GM08714 (cell line): ENCODE measurements around the gene PSD4.

Experiments
- H3K4me3 ChIP-seq: fragments of 200-500 bp; sonication (Bioruptor generic); 2 replicates; pipeline ENCODE4 v1.5.1; 2014; ENCODE audit warnings: mild to moderate bottlenecking, low read length, inconsistent platforms
- ZNF274 ChIP-seq: IDR thresholded peaks from 2 replicates; pipeline ENCODE4 v1.6.1; 2012; ENCODE audit warnings: mild to moderate bottlenecking, low read depth, low read length

The PSD4 gene

GRCh38 chr2:113218283-113219091, 44.7 kb downstream of the PSD4 start:
- no peak overlapping the region; the same call in 1 of the 2 replicates for H3K4me3 ChIP-seq
- no peak for TF ChIP-seq ZNF274

DNA sequence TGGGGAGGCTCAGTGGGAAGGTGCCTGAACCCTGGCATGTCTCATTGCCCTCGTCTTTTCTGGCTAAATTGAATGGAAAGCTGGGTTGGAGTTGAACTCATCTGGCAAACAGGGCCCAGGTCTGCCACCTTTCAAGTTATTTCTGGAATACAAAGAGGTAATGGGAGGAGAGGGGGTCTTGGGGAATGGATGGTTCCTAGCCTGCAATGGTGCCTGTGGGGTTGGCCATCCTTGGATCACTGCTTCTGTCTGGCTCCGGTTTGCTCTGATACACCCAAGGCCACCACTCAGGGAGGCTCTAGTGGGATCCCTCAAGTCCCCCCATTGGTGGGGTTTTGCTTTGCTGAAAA, 45.3 kb downstream of the PSD4 start:
- H3K4me3 ChIP-seq, result no peak overlapping the region
- no peak for TF ChIP-seq ZNF274

- no peak for TF ChIP-seq ZNF274
Observed at GRCh38 chr2:113219525-113219888, 45.7 kb downstream of the PSD4 start.

GRCh38 chr2:113219889-113220641, 46.3 kb downstream of the PSD4 start:
- no peak overlapping the region for H3K4me3 ChIP-seq
- TF ChIP-seq ZNF274, result no peak

More at GRCh38 chr2:113219525-113219888, 45.7 kb downstream of the PSD4 start:
- H3K4me3 ChIP-seq, result no peak overlapping the region

DNA sequence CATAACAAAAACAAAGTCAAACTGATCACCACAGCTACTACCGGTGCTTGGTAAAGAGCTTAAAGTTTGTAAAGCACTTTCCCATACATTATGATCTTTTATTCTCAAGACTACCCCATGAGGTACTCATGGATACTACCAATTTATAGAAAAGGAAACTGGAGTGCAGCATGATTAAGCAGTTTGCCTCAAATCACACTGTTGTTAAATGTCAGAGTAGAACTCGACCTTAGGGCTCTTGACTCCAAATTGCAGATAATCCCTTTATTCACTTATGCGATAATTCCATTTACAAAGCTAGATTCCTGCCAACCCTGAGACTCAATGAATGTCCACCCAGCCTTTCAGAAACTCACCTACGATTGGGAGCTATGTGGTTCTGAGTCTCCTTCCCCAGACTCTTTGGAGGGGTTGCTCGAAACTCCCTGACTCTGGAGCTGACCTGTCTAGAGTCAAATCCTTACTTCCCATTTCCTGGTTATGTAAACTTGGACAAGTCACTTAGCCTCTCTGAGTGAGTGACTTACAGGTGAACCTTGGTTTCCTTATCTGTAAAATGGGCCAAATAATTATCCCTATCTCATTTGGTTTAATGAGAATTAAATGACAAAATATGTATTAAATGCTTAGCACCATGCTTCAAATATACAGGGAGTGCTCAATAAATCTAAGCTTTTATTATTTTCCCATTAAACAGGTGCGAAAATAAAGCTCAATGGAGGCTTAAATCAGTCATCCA, 47.4 kb downstream of the PSD4 start:
- H3K4me3 ChIP-seq, result no peak overlapping the region
- no peak for TF ChIP-seq ZNF274

DNA sequence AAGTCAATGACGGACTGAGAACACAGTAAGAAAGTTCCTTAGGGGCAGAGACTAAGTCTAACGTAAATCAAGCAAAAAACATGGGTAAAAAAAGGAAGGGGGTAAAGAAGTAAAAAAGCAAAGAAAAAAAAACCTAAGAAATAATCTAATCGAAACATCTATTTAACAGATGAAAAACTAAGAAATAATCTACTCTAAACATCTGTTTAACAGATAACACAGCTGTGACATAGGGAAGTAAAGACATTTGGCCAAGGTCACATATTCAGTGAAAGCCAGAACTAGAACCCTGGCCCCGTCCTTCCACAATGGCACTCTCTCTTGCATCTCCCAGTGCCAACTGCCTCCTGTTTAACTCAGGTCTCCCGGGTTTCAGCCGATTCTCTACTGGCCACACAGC, 48.1 kb downstream of the PSD4 start:
- no peak for TF ChIP-seq ZNF274
- no peak overlapping the region for H3K4me3 ChIP-seq

DNA sequence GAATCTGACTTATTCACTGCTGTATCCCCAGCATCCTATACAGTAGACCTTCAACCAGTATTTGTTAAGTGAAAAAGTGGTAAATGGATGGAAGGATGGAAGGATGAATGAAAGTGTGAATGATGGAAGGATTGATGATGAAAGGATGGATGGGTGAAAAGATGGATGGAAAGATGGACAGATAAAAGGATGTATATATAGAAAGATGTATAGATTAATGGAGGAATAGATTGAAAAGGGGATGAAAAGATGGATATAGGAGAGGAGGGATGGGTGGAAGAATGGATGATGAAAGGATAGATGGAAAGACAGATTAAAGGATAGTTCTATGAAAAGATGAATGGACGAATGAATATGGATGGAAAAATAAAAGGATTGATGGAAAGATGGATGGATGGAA, 50.0 kb downstream of the PSD4 start:
- no peak for TF ChIP-seq ZNF274
- no peak overlapping the region for H3K4me3 ChIP-seq

GRCh38 chr2:113224647-113225236, 51.0 kb downstream of the PSD4 start:
- no peak overlapping the region for H3K4me3 ChIP-seq
- no peak for TF ChIP-seq ZNF274

GRCh38 chr2:113225263-113226259, 51.8 kb downstream of the PSD4 start:
- TF ChIP-seq ZNF274, result no peak
- no peak overlapping the region for H3K4me3 ChIP-seq

GRCh38 chr2:113226462-113226861, 52.7 kb downstream of the PSD4 start:
- TF ChIP-seq ZNF274, result no peak
- no peak overlapping the region for H3K4me3 ChIP-seq

- no peak for TF ChIP-seq ZNF274
- H3K4me3 ChIP-seq, result no peak overlapping the region
Observed at GRCh38 chr2:113227290-113227689, 53.5 kb downstream of the PSD4 start.

GRCh38 chr2:113227698-113228097, 53.9 kb downstream of the PSD4 start:
- TF ChIP-seq ZNF274, result no peak
- H3K4me3 ChIP-seq, result no peak overlapping the region

GRCh38 chr2:113228351-113228750, 54.6 kb downstream of the PSD4 start:
- no peak overlapping the region for H3K4me3 ChIP-seq
- no peak for TF ChIP-seq ZNF274
